Measurements from ENCODE around the gene PDGFD.

PDGFD gene

DNA sequence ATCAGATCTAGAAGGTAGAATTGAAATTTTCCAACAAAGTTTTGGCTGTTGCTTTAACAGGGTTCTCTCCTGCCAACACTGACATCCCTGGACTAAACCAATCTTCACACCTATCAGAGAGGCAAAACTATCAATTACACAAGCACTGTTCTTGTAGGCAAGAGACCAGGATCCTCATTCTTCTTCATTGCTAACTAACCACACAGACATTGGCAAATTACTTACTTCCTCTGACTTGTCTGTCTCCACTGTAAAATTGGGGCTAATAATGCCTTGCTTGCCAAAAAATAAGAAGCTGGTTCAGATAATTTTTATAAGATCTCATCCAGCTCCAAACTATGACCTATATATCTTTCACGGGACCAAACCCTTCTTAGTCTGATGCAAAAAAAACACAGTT is 221.3 kb downstream of the PDGFD start:
- H3K27ac ChIP-seq: no peak overlapping the region
- no peaks in the 10 kb centered on the region for H3K36me3 ChIP-seq
- no peak for DNase-seq
- TF ChIP-seq, protein P1, sequence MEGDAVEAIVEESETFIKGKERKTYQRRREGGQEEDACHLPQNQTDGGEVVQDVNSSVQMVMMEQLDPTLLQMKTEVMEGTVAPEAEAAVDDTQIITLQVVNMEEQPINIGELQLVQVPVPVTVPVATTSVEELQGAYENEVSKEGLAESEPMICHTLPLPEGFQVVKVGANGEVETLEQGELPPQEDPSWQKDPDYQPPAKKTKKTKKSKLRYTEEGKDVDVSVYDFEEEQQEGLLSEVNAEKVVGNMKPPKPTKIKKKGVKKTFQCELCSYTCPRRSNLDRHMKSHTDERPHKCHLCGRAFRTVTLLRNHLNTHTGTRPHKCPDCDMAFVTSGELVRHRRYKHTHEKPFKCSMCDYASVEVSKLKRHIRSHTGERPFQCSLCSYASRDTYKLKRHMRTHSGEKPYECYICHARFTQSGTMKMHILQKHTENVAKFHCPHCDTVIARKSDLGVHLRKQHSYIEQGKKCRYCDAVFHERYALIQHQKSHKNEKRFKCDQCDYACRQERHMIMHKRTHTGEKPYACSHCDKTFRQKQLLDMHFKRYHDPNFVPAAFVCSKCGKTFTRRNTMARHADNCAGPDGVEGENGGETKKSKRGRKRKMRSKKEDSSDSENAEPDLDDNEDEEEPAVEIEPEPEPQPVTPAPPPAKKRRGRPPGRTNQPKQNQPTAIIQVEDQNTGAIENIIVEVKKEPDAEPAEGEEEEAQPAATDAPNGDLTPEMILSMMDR (IDR thresholded peaks at IDR 0.05; ENCODE audit: low read depth, low read length): no peak
- no peaks in the 10 kb centered on the region for H3K27me3 ChIP-seq (ENCODE audit: insufficient read depth, low read depth, severe bottlenecking)
- no peaks in the 10 kb centered on the region for H3K9me3 ChIP-seq (ENCODE audit: severe bottlenecking)
- H3K4me3 ChIP-seq (ENCODE audit: low read depth, low read length): no peak overlapping the region

DNA sequence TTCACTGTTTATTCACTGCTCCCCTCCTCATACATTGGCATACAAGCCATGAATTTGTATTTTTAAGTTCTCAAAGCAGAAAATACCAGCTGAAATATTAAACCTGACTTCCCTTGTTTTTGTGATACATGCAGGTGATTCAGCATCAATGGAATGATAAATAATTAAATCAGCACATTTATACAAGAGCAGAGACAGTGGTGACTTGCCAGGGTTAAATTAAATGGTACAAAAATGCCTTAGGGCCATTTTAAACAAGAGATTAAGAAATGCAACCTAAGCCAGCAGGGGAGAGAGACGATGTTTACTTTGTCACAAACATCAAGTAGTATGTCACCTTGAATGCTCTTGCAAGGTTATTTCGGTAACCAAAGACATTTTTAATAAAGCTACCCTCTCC is 223.4 kb downstream of the PDGFD start:
- no peaks in the 10 kb centered on the region for H3K27me3 ChIP-seq (ENCODE audit: insufficient read depth, low read depth, severe bottlenecking)
- H3K36me3 ChIP-seq: no peaks in the 10 kb centered on the region
- H3K4me3 ChIP-seq (ENCODE audit: low read depth, low read length): no peak overlapping the region
- H3K27ac ChIP-seq: no peak overlapping the region
- no peaks in the 10 kb centered on the region for H3K9me3 ChIP-seq (ENCODE audit: severe bottlenecking)
- TF ChIP-seq, protein P1 (IDR thresholded peaks at IDR 0.05; ENCODE audit: low read depth, low read length): no peak
- no peak for DNase-seq

DNA sequence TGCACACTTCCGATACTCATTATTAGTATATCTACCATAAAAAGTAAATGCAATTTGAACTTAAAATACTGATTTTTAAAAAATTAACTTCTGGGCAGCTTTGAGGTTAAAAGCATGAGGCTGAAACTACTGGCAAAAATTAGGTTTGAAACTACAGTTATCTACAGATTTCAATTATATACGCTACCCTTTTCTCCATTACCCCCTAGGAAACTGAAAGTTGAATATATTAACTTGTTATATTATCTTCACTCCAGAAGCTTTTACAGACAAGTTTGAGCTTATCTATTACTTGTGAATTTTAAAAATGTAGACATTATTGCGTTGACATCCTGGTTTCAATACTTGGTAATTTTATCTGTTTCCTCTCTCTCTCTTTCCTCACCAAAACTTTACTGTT is 224.3 kb downstream of the PDGFD start:
- H3K27me3 ChIP-seq (ENCODE audit: insufficient read depth, low read depth, severe bottlenecking): no peaks in the 10 kb centered on the region
- no peaks in the 10 kb centered on the region for H3K36me3 ChIP-seq
- DNase-seq: no peak
- H3K4me3 ChIP-seq (ENCODE audit: low read depth, low read length): no peak overlapping the region
- H3K9me3 ChIP-seq (ENCODE audit: severe bottlenecking): no peaks in the 10 kb centered on the region
- H3K27ac ChIP-seq: no peak overlapping the region
- TF ChIP-seq, protein P1 (IDR thresholded peaks at IDR 0.05; ENCODE audit: low read depth, low read length): no peak

DNA sequence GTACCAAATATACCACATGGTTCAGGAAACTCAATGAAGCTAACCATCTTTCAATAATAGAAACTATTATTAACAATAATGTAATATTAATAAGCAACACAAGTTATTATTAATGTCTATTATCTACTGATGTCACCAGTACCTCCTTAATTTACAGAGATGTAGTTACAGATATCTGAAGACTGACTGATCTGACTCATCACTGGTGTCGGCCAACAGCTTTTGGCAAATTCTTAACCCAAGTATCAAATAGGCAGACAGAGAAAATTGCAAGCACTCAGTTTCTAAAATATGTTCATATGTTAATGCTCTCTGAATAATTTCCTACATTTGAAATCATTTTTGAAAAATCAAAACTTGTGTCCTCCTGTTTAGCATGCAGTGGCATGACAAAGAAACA is 227.9 kb downstream of the PDGFD start:
- H3K27me3 ChIP-seq (ENCODE audit: insufficient read depth, low read depth, severe bottlenecking): no peaks in the 10 kb centered on the region
- no peak for DNase-seq

DNA sequence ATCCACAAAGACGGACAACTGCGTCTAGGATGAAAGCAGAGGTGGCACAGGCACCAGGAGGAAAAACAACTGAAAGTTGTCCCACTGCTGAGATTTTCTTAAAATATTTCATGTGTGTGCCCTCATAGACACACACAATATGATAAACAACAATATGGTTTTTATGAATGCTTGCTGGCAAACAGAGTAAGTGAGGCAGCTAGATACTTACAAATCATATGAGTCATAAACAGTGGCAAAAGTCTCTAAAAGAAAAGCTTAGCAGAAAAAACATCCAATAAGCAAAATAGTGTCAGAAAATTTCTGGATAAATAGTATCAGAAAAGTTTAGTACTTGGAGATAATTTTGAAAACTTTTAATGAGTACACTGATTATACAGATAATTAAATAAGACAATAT is 228.7 kb downstream of the PDGFD start:
- Histone ChIP-seq H3K9me3 (ENCODE audit: severe bottlenecking) (peaks cover 4% of the 10 kb centered on the region), H3K27ac (no peak overlapping the region), H3K27me3 (ENCODE audit: insufficient read depth, low read depth, severe bottlenecking) (no peaks in the 10 kb centered on the region), H3K4me3 (ENCODE audit: low read depth, low read length) (no peak overlapping the region), H3K36me3 (no peaks in the 10 kb centered on the region)
- no peak for DNase-seq
- TF ChIP-seq, protein P1 (IDR thresholded peaks at IDR 0.05; ENCODE audit: low read depth, low read length): no peak

More for the DNA sequence above, 227.9 kb downstream of the PDGFD start:
- TF ChIP-seq, protein P1 (IDR thresholded peaks at IDR 0.05; ENCODE audit: low read depth, low read length): no peak
- no peak overlapping the region for H3K27ac ChIP-seq
- no peaks in the 10 kb centered on the region for H3K36me3 ChIP-seq
- peaks cover 4% of the 10 kb centered on the region for H3K9me3 ChIP-seq (ENCODE audit: severe bottlenecking)
- no peak overlapping the region for H3K4me3 ChIP-seq (ENCODE audit: low read depth, low read length)

DNA sequence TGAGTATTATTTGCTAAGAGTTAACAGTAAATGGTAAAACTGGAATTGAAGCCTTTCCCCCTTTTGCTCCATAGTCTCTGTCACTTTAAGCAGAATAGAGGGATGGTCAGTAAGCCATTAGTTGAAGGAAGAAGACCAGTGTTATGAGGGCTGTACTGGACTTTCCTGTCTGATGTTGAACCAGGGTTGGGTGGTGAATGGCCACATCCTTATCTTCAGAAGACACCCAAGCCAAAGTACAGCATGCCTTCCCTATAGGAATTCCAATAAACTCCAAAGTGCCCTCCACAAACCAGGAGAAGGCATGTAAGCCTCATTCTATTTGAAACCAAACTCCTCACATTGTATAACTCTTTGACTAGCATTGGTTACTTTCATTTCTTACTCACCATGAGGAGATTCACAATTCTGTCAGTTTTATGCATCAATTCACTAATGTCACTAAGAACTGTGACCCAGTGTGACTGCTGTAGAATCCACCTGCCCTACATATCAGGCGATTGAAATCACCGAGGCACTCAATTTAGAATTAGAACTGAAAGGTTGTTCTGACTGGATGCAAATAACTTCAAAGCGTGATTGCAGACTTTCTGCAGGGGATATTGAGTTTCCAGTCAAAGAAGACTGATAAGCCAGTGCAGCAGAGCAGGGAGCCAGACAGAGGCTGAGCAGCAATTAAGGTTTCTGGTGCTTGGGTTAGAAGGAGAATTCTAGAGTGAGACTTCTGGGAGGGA is 234.6 kb downstream of the PDGFD start:
- H3K36me3 ChIP-seq: no peaks in the 10 kb centered on the region
- TF ChIP-seq, protein P1 (IDR thresholded peaks at IDR 0.05; ENCODE audit: low read depth, low read length): no peak
- DNase-seq: no peak
- no peak overlapping the region for H3K27ac ChIP-seq
- peaks cover under 1% of the 10 kb centered on the region for H3K9me3 ChIP-seq (ENCODE audit: severe bottlenecking)
- no peak overlapping the region for H3K4me3 ChIP-seq (ENCODE audit: low read depth, low read length)
- no peaks in the 10 kb centered on the region for H3K27me3 ChIP-seq (ENCODE audit: insufficient read depth, low read depth, severe bottlenecking)

All from WERI-Rb-1 (cell line).